Measurements from ENCODE around the gene TRIM54.
A peak's percentile ranks its signal among the peaks of the same experiment; 100 is the strongest.

The TRIM54 gene

GRCh38 chr2:27281855-27282559 lies at the start of gene TRIM54:
Gene TRIM54 (plus strand): TSS chr2:27282429. CDS start chr2:27282732, 303 bp downstream.
- DNase-seq, result no peak

- DNase-seq, result no peak
Measured at GRCh38 chr2:27233341-27233740, 48.9 kb upstream of the TRIM54 start.

- no peak for DNase-seq
Measured at GRCh38 chr2:27236136-27236535, 46.1 kb upstream of the TRIM54 start.

- no peak for DNase-seq
Measured at GRCh38 chr2:27236626-27237025, 45.6 kb upstream of the TRIM54 start.

- no peak for DNase-seq
Measured at GRCh38 chr2:27237341-27237945, 44.8 kb upstream of the TRIM54 start.

GRCh38 chr2:27238976-27239375 lies 43.3 kb upstream of the TRIM54 start:
- no peak for DNase-seq

- no peak for DNase-seq
Measured at GRCh38 chr2:27240406-27240805, 41.8 kb upstream of the TRIM54 start.

GRCh38 chr2:27241761-27242613 lies 40.2 kb upstream of the TRIM54 start:
- DNase-seq, result no peak

- DNase-seq, result no peak
Measured at GRCh38 chr2:27242614-27242951, 39.6 kb upstream of the TRIM54 start.

- no peak for DNase-seq
Measured at GRCh38 chr2:27243391-27244130, 38.7 kb upstream of the TRIM54 start.

- DNase-seq, result no peak
Measured at GRCh38 chr2:27245116-27245515, 37.1 kb upstream of the TRIM54 start.

- no peak for DNase-seq
Measured at GRCh38 chr2:27245626-27246025, 36.6 kb upstream of the TRIM54 start.

GRCh38 chr2:27247893-27248292 lies 34.3 kb upstream of the TRIM54 start:
- no peak for DNase-seq

- DNase-seq, result no peak
Measured at GRCh38 chr2:27249159-27249890, 32.9 kb upstream of the TRIM54 start.

- DNase-seq, result peak; percentile 86
Measured at GRCh38 chr2:27249891-27250651, 32.2 kb upstream of the TRIM54 start.

GRCh38 chr2:27250652-27251379 lies 31.4 kb upstream of the TRIM54 start:
- DNase-seq, result no peak

- DNase-seq, result no peak
Measured at GRCh38 chr2:27251766-27252165, 30.5 kb upstream of the TRIM54 start.

- no peak for DNase-seq
Measured at GRCh38 chr2:27255187-27255586, 27.0 kb upstream of the TRIM54 start.

- DNase-seq, result no peak
Measured at GRCh38 chr2:27255660-27256059, 26.6 kb upstream of the TRIM54 start.

GRCh38 chr2:27256855-27257454 lies 25.3 kb upstream of the TRIM54 start:
- DNase-seq, result no peak

- DNase-seq, result no peak
Measured at GRCh38 chr2:27258051-27258450, 24.2 kb upstream of the TRIM54 start.

Measured in activated CD8-positive, alpha-beta memory T cell treated with anti-CD3 and anti-CD28 coated beads, Interleukin-2, amount 50 U/mL, for 48 hours (primary cell).